ENCODE results near the gene FMNL2. TPM values are rescaled to one million over a fixed set of nuclear protein-coding genes. Genes with fewer than 3 reads are reported as not detected.
A peak's percentile ranks its signal among the peaks of the same experiment; 100 is the strongest.

The FMNL2 gene
- total RNA-seq, 4 donors from 2014 or later, result 6.7 to 17.2 (median 11.5) TPM

DNA sequence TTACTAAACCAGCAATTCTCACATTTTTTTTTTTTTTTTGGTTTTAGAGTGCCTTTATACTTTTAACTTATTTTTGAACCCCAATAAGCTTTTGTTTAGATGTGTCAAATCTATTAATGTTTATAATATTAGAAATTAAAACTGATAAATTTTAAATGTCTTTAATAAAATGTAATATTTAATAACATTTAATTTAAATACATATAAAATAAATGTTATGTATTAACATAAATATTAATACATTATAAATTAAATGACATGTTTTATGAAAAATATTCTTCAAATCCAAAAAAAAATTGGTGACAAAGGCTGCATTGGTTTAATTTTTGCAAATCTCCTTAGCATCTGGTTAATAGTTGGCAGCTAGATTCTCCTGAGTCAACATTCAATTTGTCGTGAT lies 218.5 kb downstream of the FMNL2 start:
- intact Hi-C loops (cut with DNase I; ENCODE audit: low total_unique reads) (no loop called here), in situ Hi-C loops (cut with MboI; ENCODE audit: low sequenced_read_pairs in 4 of 4) (loop anchor here in 2 of 4 donors (25.0 kb wide), 1 partner anchor 216 kb away; the partner anchor contains the start of gene FMNL2 (in 2 of the 2))
- H3K9me3 ChIP-seq, result no peaks in the 10 kb centered on the region
- no peak for ATAC-seq
- no peaks in the 10 kb centered on the region for H3K36me3 ChIP-seq
- H3K4me3 ChIP-seq, result no peak overlapping the region
- H3K27me3 ChIP-seq, result no peaks in the 10 kb centered on the region
- TF ChIP-seq POLR2A (IDR thresholded peaks at IDR 0.05), result no peak
- TF ChIP-seq, protein P1, sequence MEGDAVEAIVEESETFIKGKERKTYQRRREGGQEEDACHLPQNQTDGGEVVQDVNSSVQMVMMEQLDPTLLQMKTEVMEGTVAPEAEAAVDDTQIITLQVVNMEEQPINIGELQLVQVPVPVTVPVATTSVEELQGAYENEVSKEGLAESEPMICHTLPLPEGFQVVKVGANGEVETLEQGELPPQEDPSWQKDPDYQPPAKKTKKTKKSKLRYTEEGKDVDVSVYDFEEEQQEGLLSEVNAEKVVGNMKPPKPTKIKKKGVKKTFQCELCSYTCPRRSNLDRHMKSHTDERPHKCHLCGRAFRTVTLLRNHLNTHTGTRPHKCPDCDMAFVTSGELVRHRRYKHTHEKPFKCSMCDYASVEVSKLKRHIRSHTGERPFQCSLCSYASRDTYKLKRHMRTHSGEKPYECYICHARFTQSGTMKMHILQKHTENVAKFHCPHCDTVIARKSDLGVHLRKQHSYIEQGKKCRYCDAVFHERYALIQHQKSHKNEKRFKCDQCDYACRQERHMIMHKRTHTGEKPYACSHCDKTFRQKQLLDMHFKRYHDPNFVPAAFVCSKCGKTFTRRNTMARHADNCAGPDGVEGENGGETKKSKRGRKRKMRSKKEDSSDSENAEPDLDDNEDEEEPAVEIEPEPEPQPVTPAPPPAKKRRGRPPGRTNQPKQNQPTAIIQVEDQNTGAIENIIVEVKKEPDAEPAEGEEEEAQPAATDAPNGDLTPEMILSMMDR (IDR thresholded peaks at IDR 0.05 in 4 of 5, conservative IDR thresholded peaks at IDR 0.05 in 1 of 5), result no peak
- no peak overlapping the region for H3K27ac ChIP-seq
- DNase-seq, result no peak
- H3K4me1 ChIP-seq, result peaks cover 14 to 27% of the 10 kb centered on the region in 2 donors

DNA sequence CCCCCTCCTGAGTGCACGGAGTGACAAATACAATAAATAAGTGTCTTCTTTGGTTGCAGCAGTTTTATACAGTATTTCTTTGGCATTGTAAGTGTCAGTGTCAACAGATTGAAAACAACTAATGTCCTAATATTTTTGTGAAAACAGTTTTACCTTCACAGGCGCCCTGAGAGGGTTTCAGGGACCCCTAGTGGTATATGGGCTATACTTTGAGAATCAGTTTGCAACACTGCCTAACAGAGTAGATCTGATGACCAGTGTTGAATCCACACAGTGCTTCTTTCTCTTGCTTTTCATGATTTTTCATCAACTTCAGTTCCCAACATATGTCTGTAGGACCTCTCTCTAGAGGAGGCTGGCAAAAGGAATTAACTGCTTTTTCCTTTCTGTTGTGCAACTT lies 220.1 kb downstream of the FMNL2 start:
- in situ Hi-C loops (cut with MboI; ENCODE audit: low sequenced_read_pairs in 4 of 4), result loop anchor here in 2 of 4 donors (25.0 kb wide), 1 partner anchor 218 kb away; the partner anchor contains the start of gene FMNL2 (in 2 of the 2)
- DNase-seq, result no peak
- no peak overlapping the region for H3K4me3 ChIP-seq
- ATAC-seq, result no peak
- H3K27ac ChIP-seq, result no peak overlapping the region
- no peak for TF ChIP-seq POLR2A (IDR thresholded peaks at IDR 0.05)
- TF ChIP-seq, protein P1 (IDR thresholded peaks at IDR 0.05 in 4 of 5, conservative IDR thresholded peaks at IDR 0.05 in 1 of 5), result peak in 1 of 5 experiments; percentile 15
- peaks cover 19 to 30% of the 10 kb centered on the region in 2 donors for H3K4me1 ChIP-seq
- intact Hi-C loops (cut with DNase I; ENCODE audit: low total_unique reads), result no loop called here
- no peaks in the 10 kb centered on the region for H3K9me3 ChIP-seq
- H3K36me3 ChIP-seq, result no peaks in the 10 kb centered on the region
- no peaks in the 10 kb centered on the region for H3K27me3 ChIP-seq

DNA sequence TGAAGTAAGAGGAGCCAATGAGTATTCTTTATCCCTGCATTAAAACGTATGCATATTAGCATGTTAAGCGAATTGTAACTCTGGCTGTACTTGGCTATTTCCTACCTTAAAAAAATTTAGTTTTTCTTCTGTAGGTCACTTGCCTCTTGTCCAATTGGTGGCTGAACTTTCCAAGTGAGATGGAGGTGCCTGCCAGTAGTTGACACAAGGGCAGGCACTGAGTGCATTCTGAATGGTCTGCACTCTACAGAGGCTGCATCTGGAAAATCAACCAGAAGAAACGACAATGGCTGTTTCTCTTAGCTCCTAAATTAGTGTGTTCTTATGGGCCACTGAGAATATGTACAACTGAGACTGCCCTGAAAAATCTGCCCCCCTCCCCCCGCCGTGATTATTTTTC lies 221.5 kb downstream of the FMNL2 start:
- no peaks in the 10 kb centered on the region for H3K27me3 ChIP-seq
- ATAC-seq, result no peak
- TF ChIP-seq, protein P1 (IDR thresholded peaks at IDR 0.05 in 4 of 5, conservative IDR thresholded peaks at IDR 0.05 in 1 of 5), result no peak
- TF ChIP-seq POLR2A (IDR thresholded peaks at IDR 0.05), result no peak
- in situ Hi-C loops (cut with MboI; ENCODE audit: low sequenced_read_pairs in 4 of 4) (loop anchor here in 2 of 4 donors (25.0 kb wide), 1 partner anchor 219 kb away; the partner anchor contains the start of gene FMNL2 (in 2 of the 2)), intact Hi-C loops (cut with DNase I; ENCODE audit: low total_unique reads) (no loop called here)
- no peaks in the 10 kb centered on the region for H3K9me3 ChIP-seq
- no peak overlapping the region for H3K27ac ChIP-seq
- no peaks in the 10 kb centered on the region for H3K36me3 ChIP-seq
- H3K4me1 ChIP-seq, result peaks cover 26 to 36% of the 10 kb centered on the region in 2 donors
- DNase-seq, result no peak
- H3K4me3 ChIP-seq, result no peak overlapping the region

DNA sequence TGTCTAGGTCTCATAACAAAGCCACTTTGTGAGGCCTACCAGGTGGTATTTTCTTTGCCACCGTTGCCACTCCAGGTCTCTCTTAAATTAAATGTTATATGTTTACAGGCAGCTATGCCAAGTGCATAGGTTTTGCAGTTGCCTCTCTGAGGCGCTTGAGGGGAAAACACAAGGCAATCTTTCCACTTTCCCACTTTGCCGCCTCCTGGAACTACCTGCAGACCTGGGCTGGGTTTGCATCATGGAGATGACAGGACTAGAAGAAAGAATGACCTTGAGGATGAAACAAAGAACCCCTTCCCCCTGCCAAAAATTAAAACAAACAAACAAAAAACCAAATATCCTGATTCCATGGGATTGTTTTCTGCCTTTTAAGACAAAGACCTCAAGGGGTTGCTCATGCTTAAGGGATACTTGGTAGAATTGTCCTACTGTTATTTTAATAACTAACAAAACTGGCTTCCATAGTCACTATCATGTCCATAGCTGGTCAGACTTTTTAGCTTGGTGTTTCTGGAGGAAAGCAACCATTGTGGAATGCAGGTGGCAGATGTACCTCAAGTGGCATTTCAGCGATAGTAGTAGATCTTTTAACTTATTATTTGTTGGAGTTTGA lies 222.4 kb downstream of the FMNL2 start:
- in situ Hi-C loops (cut with MboI; ENCODE audit: low sequenced_read_pairs in 4 of 4) (loop anchor here in 2 of 4 donors (25.0 kb wide), 1 partner anchor 220 kb away; the partner anchor contains the start of gene FMNL2 (in 2 of the 2)), intact Hi-C loops (cut with DNase I; ENCODE audit: low total_unique reads) (no loop called here)
- H3K4me1 ChIP-seq, result peaks cover 26 to 36% of the 10 kb centered on the region in 2 donors
- H3K27ac ChIP-seq, result no peak overlapping the region
- no peak for DNase-seq
- TF ChIP-seq POLR2A (IDR thresholded peaks at IDR 0.05), result no peak
- TF ChIP-seq, protein P1 (IDR thresholded peaks at IDR 0.05 in 4 of 5, conservative IDR thresholded peaks at IDR 0.05 in 1 of 5), result no peak
- no peak overlapping the region for H3K4me3 ChIP-seq
- no peaks in the 10 kb centered on the region for H3K9me3 ChIP-seq
- no peaks in the 10 kb centered on the region for H3K27me3 ChIP-seq
- no peak for ATAC-seq
- peaks cover 0 to 8% of the 10 kb centered on the region in 2 donors for H3K36me3 ChIP-seq

Measured in gastrocnemius medialis (tissue), 4 donors.